Transverse colon (tissue), 4 donors: ENCODE measurements around the gene CUTC. TPM values are rescaled to one million over a fixed set of nuclear protein-coding genes. Genes with fewer than 3 reads are reported as not detected.

Source experiments
- DNase-seq: peaks from one replicate; pipeline ENCODE4 v3.0.0-alpha.2; 2019
- H3K27ac ChIP-seq, 4 donors: fragments of 200-600 bp; sonication (generic); 2 replicates each; pipeline ENCODE4 v1.5.1; 2016 to 2018; ENCODE audit warnings: inconsistent platforms in 4 of 4
- H3K27me3 ChIP-seq: fragments of 200-600 bp; sonication (generic); 2 replicates; pipeline ENCODE4 v1.5.1; 2017; ENCODE audit warnings: inconsistent platforms
- H3K36me3 ChIP-seq, 4 donors: fragments of 200-600 bp; sonication (generic); 2 replicates each; pipeline ENCODE4 v1.5.1; 2017 to 2019; ENCODE audit warnings: inconsistent platforms in 4 of 4
- H3K4me1 ChIP-seq, 4 donors: fragments of 200-600 bp; sonication (generic); 2 replicates each; pipeline ENCODE4 v1.5.1; 2017 to 2020; ENCODE audit warnings: inconsistent platforms in 4 of 4
- H3K4me3 ChIP-seq, 4 donors: fragments of 200-600 bp; sonication (generic); 1 replicate in 1 of 4; 2 replicates in 3 of 4; pipeline versions ENCODE4 v1.5.1 to v1.6.1; 2017 to 2019; ENCODE audit warnings: inconsistent platforms in 4 of 4
- H3K9me3 ChIP-seq, 2 donors: fragments of 200-600 bp; sonication (generic); 2 replicates each; pipeline ENCODE4 v1.5.1; 2017 to 2019; ENCODE audit warnings: inconsistent platforms in 2 of 2
- CTCF ChIP-seq, 5 experiments: fragments of 200-600 bp in 3 of 5; fragments of 450-650 bp in 2 of 5; sonication (generic) in 3 of 5; IDR thresholded peaks; 1 replicate in 2 of 5; 2 replicates in 3 of 5; pipeline ENCODE4 v1.5.1; 2016 to 2017; ENCODE audit warnings: antibody characterized with exemption in 5 of 5, inconsistent platforms in 3 of 5, mild to moderate bottlenecking in 2 of 5, moderate library complexity in 1 of 5
- EP300 ChIP-seq: sonication (generic); formaldehyde crosslinking; IDR thresholded peaks from one replicate; pipeline ENCODE4 v1.6.1; 2017; ENCODE audit warnings: antibody characterized with exemption, low read depth
- POLR2A ChIP-seq: fragments of 450-650 bp; IDR thresholded peaks from one replicate; pipeline ENCODE4 v1.6.1; 2016; ENCODE audit warnings: antibody characterized with exemption, mild to moderate bottlenecking, moderate library complexity
- POLR2AphosphoS5 ChIP-seq, 3 donors: sonication (generic); formaldehyde crosslinking; IDR thresholded peaks; one replicate each; pipeline ENCODE4 v1.6.1; 2016; ENCODE audit warnings: antibody characterized with exemption in 3 of 3
- WGBS, 2 donors: methylation state at CpG; one replicate each; pipeline ENCODE4 v1.1.5; 2018; ENCODE audit warnings: low coverage in 1 of 2; 5-methylcytosine and 5-hydroxymethylcytosine counted together
- in situ Hi-C, 4 donors: fragments of 200-750 bp; cut with MboI; loops; one replicate each; pipeline versions ENCODE4 v1.15.0 to v1.15.1; 2017; ENCODE audit warnings: low sequenced_read_pairs in 3 of 4, low pct_ligation_motif_present in 1 of 4, low pct_unique_long_range_greater_than_20kb in 1 of 4
- intact Hi-C: fragments of 100-400 bp; cut with DNase I; formaldehyde crosslinking; loops from one replicate; pipeline ENCODE4 v1.15.1; 2023; ENCODE audit warnings: low total_unique reads
- total RNA-seq, 4 donors: library from RNA; depleted of rRNA; stranded (reverse); fragments of >200 nt; gene quantifications; one replicate each; pipeline ENCODE4 v1.1.0, GENCODE V29; 2016

The CUTC gene
- total RNA-seq, 4 donors from 2014 or later: 6.7 to 27.9 (median 18.5) TPM

- 91% methylated on average over 6 of the region's 6 CpGs; no CpG with 5 or more reads in 1 of the 2 donors for WGBS, 2 donors
- H3K4me3 ChIP-seq: no peak overlapping the region
- in situ Hi-C loops: no loop called here
- no peaks in the 10 kb centered on the region for H3K9me3 ChIP-seq
- no peaks in the 10 kb centered on the region for H3K27me3 ChIP-seq
- no peak for DNase-seq
- no peak overlapping the region for H3K27ac ChIP-seq
- TF ChIP-seq CTCF (IDR thresholded peaks at IDR 0.05) (no peak), EP300 (no peak), POLR2A (no peak)
- intact Hi-C loops: no loop called here
- H3K36me3 ChIP-seq: no peaks in the 10 kb centered on the region
- no peaks in the 10 kb centered on the region for H3K4me1 ChIP-seq
Observed at GRCh38 chr10:99796928-99797327, 64.9 kb downstream of the CUTC start.

GRCh38 chr10:99798031-99798430 lies 66.0 kb downstream of the CUTC start:
- no peak overlapping the region for H3K27ac ChIP-seq
- 85 to 93% methylated on average over 4 of the region's 4 CpGs for WGBS, 2 donors
- no peaks in the 10 kb centered on the region for H3K27me3 ChIP-seq
- DNase-seq: no peak
- no peaks in the 10 kb centered on the region for H3K4me1 ChIP-seq
- no peak overlapping the region for H3K4me3 ChIP-seq
- intact Hi-C loops (no loop called here), in situ Hi-C loops (no loop called here)
- no peaks in the 10 kb centered on the region for H3K36me3 ChIP-seq
- H3K9me3 ChIP-seq: no peaks in the 10 kb centered on the region
- no peak for TF ChIP-seq POLR2A
- TF ChIP-seq CTCF (IDR thresholded peaks at IDR 0.05): no peak
- no peak for TF ChIP-seq POLR2AphosphoS5 (IDR thresholded peaks at IDR 0.05)
- TF ChIP-seq EP300: no peak

- intact Hi-C loops: no loop called here
- DNase-seq: no peak
- WGBS, 2 donors: 80 to 87% methylated on average over 2 to 3 of the region's 3 CpGs
- Histone ChIP-seq H3K36me3 (no peaks in the 10 kb centered on the region), H3K27ac (no peak overlapping the region), H3K9me3 (no peaks in the 10 kb centered on the region), H3K4me1 (no peaks in the 10 kb centered on the region), H3K27me3 (no peaks in the 10 kb centered on the region), H3K4me3 (no peak overlapping the region)
- no peak for TF ChIP-seq POLR2A
- TF ChIP-seq EP300: no peak
- TF ChIP-seq POLR2AphosphoS5 (IDR thresholded peaks at IDR 0.05): no peak
- TF ChIP-seq CTCF (IDR thresholded peaks at IDR 0.05): no peak
- in situ Hi-C loops: no loop called here
Observed at GRCh38 chr10:99798920-99799319, 66.9 kb downstream of the CUTC start.

GRCh38 chr10:99799613-99800012 lies 67.6 kb downstream of the CUTC start:
- H3K27me3 ChIP-seq: no peaks in the 10 kb centered on the region
- H3K27ac ChIP-seq: no peak overlapping the region
- 90% methylated on average over 4 of the region's 4 CpGs; no CpG with 5 or more reads in 1 of the 2 donors for WGBS, 2 donors
- TF ChIP-seq EP300 (no peak), POLR2AphosphoS5 (IDR thresholded peaks at IDR 0.05) (no peak), CTCF (IDR thresholded peaks at IDR 0.05) (no peak), POLR2A (no peak)
- H3K4me1 ChIP-seq: no peaks in the 10 kb centered on the region
- H3K36me3 ChIP-seq: no peaks in the 10 kb centered on the region
- intact Hi-C loops (no loop called here), in situ Hi-C loops (no loop called here)
- no peak overlapping the region for H3K4me3 ChIP-seq
- DNase-seq: no peak
- no peaks in the 10 kb centered on the region for H3K9me3 ChIP-seq
